Measurements from ENCODE around the gene ZNF44.

ZNF44 gene

DNA sequence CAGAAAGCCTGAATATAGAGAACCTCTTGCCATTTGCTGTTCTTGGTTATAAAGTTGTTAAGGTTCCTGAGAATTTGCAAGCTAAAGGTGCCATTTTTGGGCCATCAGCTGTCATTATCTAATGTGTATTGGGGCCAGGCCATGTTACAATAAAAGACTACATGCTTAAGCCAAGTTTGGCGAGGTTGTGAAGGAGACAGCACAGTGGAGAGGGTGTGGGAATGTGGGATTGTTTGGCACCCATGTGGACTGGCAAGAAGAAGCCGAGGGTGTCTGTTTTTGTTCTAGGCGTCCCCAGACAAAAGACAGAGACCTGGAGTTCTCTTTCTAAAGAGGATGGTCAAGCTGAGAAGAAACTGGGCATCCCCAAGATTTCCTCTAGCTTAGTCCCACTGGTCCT is 64.7 kb downstream of the ZNF44 start:
- H3K36me3 Mint-ChIP-seq, result peaks cover 36% of the 10 kb centered on the region
- H3K27me3 Mint-ChIP-seq, result no peaks in the 10 kb centered on the region
- H3K27ac Mint-ChIP-seq, result no peak overlapping the region
- H3K9me3 Mint-ChIP-seq, result peaks cover 4% of the 10 kb centered on the region
- no peak overlapping the region for H3K4me3 Mint-ChIP-seq
- peaks cover 7% of the 10 kb centered on the region for H3K4me1 Mint-ChIP-seq

DNA sequence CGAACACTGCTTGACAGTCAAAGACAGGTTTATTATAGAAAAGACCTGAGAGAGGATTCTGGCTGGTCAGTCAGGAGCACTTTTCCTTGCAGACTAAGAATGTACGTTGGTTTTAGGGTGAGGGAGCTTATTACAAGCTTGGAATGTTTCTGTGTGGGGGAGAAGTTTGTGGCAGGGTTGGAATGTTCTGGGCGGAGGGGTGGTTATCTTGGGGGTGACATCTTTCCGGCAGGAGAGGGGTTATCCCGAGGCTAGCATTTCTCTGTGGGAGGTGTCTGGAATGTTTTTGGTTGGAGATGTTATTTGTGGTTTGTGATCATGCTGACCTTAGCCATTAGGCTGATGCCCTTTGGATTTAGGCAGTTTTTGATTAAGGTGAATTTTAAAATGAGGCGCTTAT is 70.0 kb downstream of the ZNF44 start:
- no peaks in the 10 kb centered on the region for H3K4me1 Mint-ChIP-seq
- H3K27ac Mint-ChIP-seq, result no peak overlapping the region
- H3K9me3 Mint-ChIP-seq, result no peaks in the 10 kb centered on the region
- H3K27me3 Mint-ChIP-seq, result no peaks in the 10 kb centered on the region
- H3K4me3 Mint-ChIP-seq, result no peak overlapping the region
- H3K36me3 Mint-ChIP-seq, result peaks cover 17% of the 10 kb centered on the region

DNA sequence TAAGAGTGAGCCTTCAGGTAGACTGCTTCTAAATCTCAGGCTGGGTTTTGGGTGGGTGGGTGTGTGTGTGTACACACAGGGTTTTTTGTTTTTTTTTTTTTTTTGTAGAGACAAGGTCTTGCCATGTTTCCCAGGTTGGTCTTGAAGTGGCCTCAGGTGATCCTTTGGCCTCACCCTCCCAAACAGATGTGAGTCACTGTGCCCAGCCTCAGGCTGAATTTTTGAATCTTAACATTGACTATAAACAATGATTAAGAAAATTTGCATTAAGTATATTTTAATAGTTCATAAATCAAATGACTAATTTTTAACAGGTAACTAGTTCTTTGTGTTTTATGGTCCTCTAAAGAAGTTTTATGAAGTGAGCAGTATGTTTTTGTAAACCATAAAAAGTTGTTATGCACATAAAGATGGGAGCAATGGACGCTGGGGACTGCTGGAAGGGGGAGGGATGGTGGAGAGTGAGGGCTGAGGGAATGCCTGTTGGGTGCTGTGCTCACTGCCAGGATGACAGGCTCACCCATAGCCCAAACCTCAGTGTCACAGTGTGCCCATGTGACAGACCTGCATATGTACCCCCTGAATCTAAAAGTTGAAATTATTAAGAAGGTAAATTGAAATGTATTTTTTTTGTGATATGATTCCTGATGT is 71.6 kb downstream of the ZNF44 start:
- no peaks in the 10 kb centered on the region for H3K4me1 Mint-ChIP-seq
- H3K4me3 Mint-ChIP-seq, result no peak overlapping the region
- peaks cover 19% of the 10 kb centered on the region for H3K36me3 Mint-ChIP-seq
- no peak overlapping the region for H3K27ac Mint-ChIP-seq
- H3K9me3 Mint-ChIP-seq, result peaks cover 6% of the 10 kb centered on the region
- no peaks in the 10 kb centered on the region for H3K27me3 Mint-ChIP-seq
